ENCODE measurements around the gene MDM2. TPM values are rescaled to one million over a fixed set of nuclear protein-coding genes. Genes with fewer than 3 reads are reported as not detected.

Gene MDM2
- total and polyA plus RNA-seq, 2 of the 13 experiments (the other 11 are each of a cell fraction or from before 2014, with no cell fraction given) = 29.3 to 314 TPM

- CTCF ChIA-PET (ENCODE audit: low intra/inter-chr PET ratio, low total read pairs) = no interaction called here
- no TSS peak for BruUV-seq (replicated peaks)
- no peak for TF ChIP-seq ZSCAN30 (CRISPR knock-in tag; IDR thresholded peaks at IDR 0.05)
- TF ChIP-seq SRY (CRISPR knock-in tag; IDR thresholded peaks at IDR 0.05) = no peak
- no peak for TF ChIP-seq ZNF792 (CRISPR knock-in tag; IDR thresholded peaks at IDR 0.05)
- TF ChIP-seq MXD4 (CRISPR knock-in tag; IDR thresholded peaks at IDR 0.05) = no peak
- no peak for TF ChIP-seq ZNF670 (CRISPR knock-in tag; IDR thresholded peaks at IDR 0.05; ENCODE audit: borderline replicate concordance)
- TF ChIP-seq PLSCR1 (CRISPR knock-in tag; IDR thresholded peaks at IDR 0.05; ENCODE audit: borderline replicate concordance) = no peak
- TF ChIP-seq ZNF841 (CRISPR knock-in tag; IDR thresholded peaks at IDR 0.05; ENCODE audit: borderline replicate concordance) = no peak
- no peak for TF ChIP-seq CERS6 (CRISPR knock-in tag; IDR thresholded peaks at IDR 0.05)
- TF ChIP-seq ZNF274 (CRISPR knock-in tag; IDR thresholded peaks at IDR 0.05) = no peak
- no peak for TF ChIP-seq NFKBIZ (CRISPR knock-in tag; IDR thresholded peaks at IDR 0.05)
- TF ChIP-seq ZBTB33 (CRISPR knock-in tag; IDR thresholded peaks at IDR 0.05) = no peak
- H3K27ac ChIP-seq (ENCODE audit: extremely low read length, insufficient read depth, low read length) = no peak overlapping the region
- H4K20me1 ChIP-seq (ENCODE audit: insufficient read depth, low read length) = no peaks in the 10 kb centered on the region
- H3K4me2 ChIP-seq (ENCODE audit: low read depth, low read length) = no peak overlapping the region
- intact Hi-C loops (cut with micrococcal nuclease; ENCODE audit: unreplicated experiment) (no loop called here), in situ Hi-C loops (cut with HindIII; ENCODE audit: extremely low pct_ligation_motif_present, low pct_unique_long_range_greater_than_20kb) (no loop called here)
- DNase-seq (ENCODE audit: low spot score) (no peak), FAIRE-seq (no peak), ATAC-seq (no peak)
- 29% methylated on average over 9 of the region's 10 CpGs for WGBS (ENCODE audit: low lambda C conversion rate)
- peaks cover 0 to 2% of the 10 kb centered on the region in 2 experiments; a peak in 1 of 5 replicates for H3K27me3 ChIP-seq (ENCODE audit: control insufficient read depth in 1 of 2, insufficient read depth in 2 of 2, low read length in 2 of 2)
- H3K36me3 ChIP-seq (replicated peaks in 1 of 2; ENCODE audit: control insufficient read depth in 1 of 2, insufficient read depth in 2 of 2, low read length in 2 of 2) = no peaks in the 10 kb centered on the region
- H3K79me2 ChIP-seq (ENCODE audit: insufficient read depth, low read length) = no peaks in the 10 kb centered on the region
- H3K4me1 ChIP-seq (ENCODE audit: insufficient read depth, low read length) = no peaks in the 10 kb centered on the region
- H3K4me3 ChIP-seq (replicated peaks in 1 of 3; ENCODE audit: insufficient read depth in 1 of 3, low read depth in 2 of 3, low read length in 3 of 3) = no peak overlapping the region
- POLR2A ChIA-PET = no interaction called here
- H2AFZ ChIP-seq (ENCODE audit: low read length) = no peak overlapping the region
- no peak overlapping the region for H3K9ac ChIP-seq (ENCODE audit: insufficient read depth, low read depth, low read length)
- no peaks in the 10 kb centered on the region for H3K9me3 ChIP-seq (ENCODE audit: low read length)
Observed at GRCh38 chr12:68868043-68868790, 60.2 kb downstream of the MDM2 start.

Data from HepG2 (cell line).